GM12878 (cell line): ENCODE measurements around the gene FAM193A. TPM values are rescaled to one million over a fixed set of nuclear protein-coding genes. Genes with fewer than 3 reads are reported as not detected.

Source experiments
- CHD4 ChIP-seq: fragments of 200-600 bp; sonication (generic); IDR thresholded peaks from 2 replicates; pipeline ENCODE4 v1.6.1; 2016; ENCODE audit warnings: mild to moderate bottlenecking
- HCFC1 ChIP-seq: fragments of 150-350 bp; IDR thresholded peaks from 2 replicates; pipeline ENCODE4 v1.6.1; 2014; ENCODE audit warnings: low read length
- KDM1A ChIP-seq: fragments of 200-600 bp; sonication (generic); IDR thresholded peaks from 2 replicates; pipeline ENCODE4 v1.6.1; 2016; ENCODE audit warnings: borderline replicate concordance
- NRF1 ChIP-seq: conservative IDR thresholded peaks from 2 replicates; pipeline ENCODE4 v1.6.1; 2011; ENCODE audit warnings: mild to moderate bottlenecking, low read depth, low read length, improper control_type of control experiment
- RFX5 ChIP-seq: IDR thresholded peaks from 2 replicates; pipeline ENCODE4 v1.6.1; 2011; ENCODE audit warnings: low read depth, low read length, improper control_type of control experiment
- SREBF2 ChIP-seq: IDR thresholded peaks from 2 replicates; pipeline ENCODE4 v1.6.1; 2012; ENCODE audit warnings: mild to moderate bottlenecking, low read length
- YY1 ChIP-seq: IDR thresholded peaks from 2 replicates; pipeline ENCODE4 v1.6.1; 2011; ENCODE audit warnings: low read depth, mild to moderate bottlenecking, low read length
- ZBTB40 ChIP-seq: fragments of 450-650 bp; IDR thresholded peaks from 2 replicates; pipeline ENCODE4 v1.6.1; 2016; ENCODE audit warnings: mild to moderate bottlenecking, moderate library complexity, borderline replicate concordance
- ZNF687 ChIP-seq: fragments of 450-650 bp; IDR thresholded peaks from 2 replicates; pipeline ENCODE4 v1.6.1; 2017; ENCODE audit warnings: mild to moderate bottlenecking, moderate library complexity
- polyA plus RNA-seq, 11 experiments: library from polyadenylated mRNA; depleted of rRNA in 4 of 11; unstranded in 6 of 11; stranded (reverse) in 5 of 11; fragments of >200 nt; fragmentation: Nextera tagmentation in 4 of 11; fragmentation: Illumina TruSeq in 1 of 11; extraction: Ambion mirVana in 4 of 11; extraction: Trizol in 1 of 11; gene quantifications; 1 replicate in 1 of 11; 2 replicates in 10 of 11; pipeline versions ENCODE4 v1.2.1 to v1.2.3, GENCODE V29; 2011 to 2016; ENCODE audit warnings: inconsistent platforms in 2 of 11, missing spikeins in 2 of 11, low read depth in 1 of 11
- total RNA-seq, 4 experiments: library from RNA; depleted of rRNA in 3 of 4; stranded (reverse); fragments of >200 nt in 3 of 4; fragmentation: Illumina TruSeq in 1 of 4; extraction: Trizol in 1 of 4; gene quantifications; 2 replicates each; pipeline versions ENCODE4 v1.2.1 to v1.2.3, GENCODE V29; 2013 to 2021

FAM193A gene
- total and polyA plus RNA-seq, 10 of the 15 experiments (the other 5 are each of a cell fraction or from before 2014, with no cell fraction given), result 0.52 to 23.3 (median 7.4) TPM

- no peak for TF ChIP-seq KDM1A
- no peak for TF ChIP-seq NRF1
- no peak for TF ChIP-seq ZBTB40
- no peak for TF ChIP-seq SREBF2
- TF ChIP-seq YY1, result no peak
- TF ChIP-seq RFX5, result no peak
- TF ChIP-seq ZNF687, result no peak
- no peak for TF ChIP-seq HCFC1
- no peak for TF ChIP-seq CHD4
Observed at GRCh38 chr4:2688697-2689096, 152.2 kb downstream of the FAM193A start (continued).
